Muscle of leg (tissue), 11 donors: Measurements from ENCODE around the gene PROM1. TPM values are rescaled to one million over a fixed set of nuclear protein-coding genes. Genes with fewer than 3 reads are reported as not detected.

ENCODE experiments used
- DNase-seq: peaks from one replicate; pipeline ENCODE4 v3.0.0; 2013
- H3K27ac ChIP-seq: one replicate; pipeline ENCODE4 v1.5.1; 2013; ENCODE audit warnings: mild to moderate bottlenecking, low read length, control low read depth
- H3K27me3 ChIP-seq: one replicate; pipeline ENCODE4 v1.6.1; 2013; ENCODE audit warnings: low read length; ENCODE audit not compliant: control insufficient read depth, insufficient read depth
- H3K36me3 ChIP-seq: one replicate; pipeline ENCODE4 v1.6.1; 2013; ENCODE audit warnings: low read length; ENCODE audit not compliant: control insufficient read depth, insufficient read depth
- H3K4me1 ChIP-seq: one replicate; pipeline ENCODE4 v1.6.1; 2013; ENCODE audit warnings: low read length; ENCODE audit not compliant: control insufficient read depth, insufficient read depth
- H3K4me3 ChIP-seq: one replicate; pipeline ENCODE4 v1.5.1; 2013; ENCODE audit warnings: low read length, control low read depth
- H3K9me3 ChIP-seq: replicated peaks from 2 replicates; pipeline ENCODE4 v1.6.1; 2013; ENCODE audit warnings: low read depth, low read length; ENCODE audit not compliant: control insufficient read depth
- WGBS: methylation state at CpG from one replicate; pipeline ENCODE4 v1.1.5; 2013; ENCODE audit warnings: missing lambda C conversion rate; ENCODE audit not compliant: insufficient coverage; 5-methylcytosine and 5-hydroxymethylcytosine counted together
- polyA plus RNA-seq, 8 donors: library from polyadenylated mRNA; unstranded; fragments of 120-200 nt; gene quantifications; one replicate each; pipeline versions ENCODE4 v1.2.1 to v1.2.3, GENCODE V29; 2013; ENCODE audit warnings: inconsistent platforms in 1 of 8, low replicate concordance in 1 of 8; ENCODE audit not compliant: insufficient read length in 8 of 8, insufficient read depth in 1 of 8
- total RNA-seq: library from RNA; stranded (reverse); fragments of 120-200 nt; gene quantifications from one replicate; pipeline ENCODE4 v1.2.4, GENCODE V29; 2013

The PROM1 gene
- total and polyA plus RNA-seq, 9 donors: 43.5 to 61.3 (median 47.9) TPM

DNA sequence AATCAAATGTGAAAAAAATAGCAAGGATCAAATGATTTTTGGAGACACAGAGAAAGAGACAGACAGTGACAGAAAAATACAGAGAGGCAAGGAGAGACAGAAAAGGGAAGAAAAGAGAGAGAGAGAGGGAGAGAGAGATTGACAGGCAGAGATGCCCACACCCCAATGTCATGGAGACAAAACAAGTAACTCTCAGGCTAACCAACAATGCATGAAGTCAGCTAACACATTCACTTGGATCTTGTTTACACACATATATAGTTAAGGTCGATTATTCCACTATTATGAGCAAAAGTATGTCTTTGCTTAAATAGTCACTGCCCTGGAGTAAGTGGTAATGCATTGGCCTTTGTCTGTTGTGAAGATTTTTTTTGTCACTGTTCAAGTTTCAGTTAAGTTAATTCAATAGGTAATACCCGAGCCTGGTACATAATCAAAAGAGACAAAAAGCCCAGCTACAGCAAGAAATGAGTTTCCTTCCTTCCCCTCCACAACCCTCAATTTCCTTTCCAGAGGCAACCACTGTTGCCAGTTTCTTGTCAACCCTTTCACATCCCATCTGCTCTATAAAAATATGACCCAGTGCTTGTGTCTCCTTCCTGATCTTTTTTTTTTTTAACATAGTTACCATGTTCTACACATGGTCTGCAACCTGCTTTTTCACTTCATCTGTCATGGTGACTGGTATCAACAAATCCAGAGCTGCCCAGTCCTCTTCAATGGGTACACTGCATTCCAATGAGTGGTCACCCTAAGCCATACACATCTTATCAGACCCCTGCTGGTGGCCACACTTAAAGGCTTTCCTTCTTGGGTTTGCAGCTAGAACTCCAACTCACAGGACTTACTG is 52.1 kb downstream of the PROM1 start:
- H3K9me3 ChIP-seq: no peaks in the 10 kb centered on the region
- 33% methylated on average over 1 of the region's 2 CpGs for WGBS
- H3K36me3 ChIP-seq: peaks cover 3% of the 10 kb centered on the region
- peak overlapping the region; percentile 40 for H3K27ac ChIP-seq
- no peak overlapping the region for H3K4me3 ChIP-seq
- peaks cover 5% of the 10 kb centered on the region for H3K4me1 ChIP-seq
- DNase-seq: no peak
- no peaks in the 10 kb centered on the region for H3K27me3 ChIP-seq

DNA sequence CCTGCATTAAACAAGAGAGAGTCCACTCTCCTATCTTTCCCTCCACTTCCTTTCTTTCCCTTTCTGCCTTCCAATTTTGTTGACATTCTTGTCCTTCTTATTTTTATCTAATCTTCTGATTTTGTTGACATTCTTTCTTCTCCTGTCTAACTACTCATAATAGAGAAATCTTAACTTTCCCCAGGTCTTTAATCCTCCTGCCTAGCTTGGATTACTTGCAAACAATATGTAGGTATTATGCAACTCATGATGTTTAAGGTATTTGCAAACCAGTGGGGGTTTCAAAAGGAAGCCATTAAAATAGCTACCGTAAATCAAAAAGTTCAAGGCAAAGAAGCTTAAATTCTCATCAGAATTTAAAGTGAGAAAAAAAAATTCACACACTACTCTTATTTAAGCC is 53.9 kb downstream of the PROM1 start:
- WGBS: no CpG with 5 or more reads among the region's 1 CpG

GRCh38 chr4:16029262-16029661 is 54.6 kb downstream of the PROM1 start:
- Histone ChIP-seq H3K4me1 (peaks cover 2% of the 10 kb centered on the region), H3K27me3 (no peaks in the 10 kb centered on the region), H3K36me3 (peaks cover 3% of the 10 kb centered on the region), H3K4me3 (no peak overlapping the region), H3K27ac (peak overlapping the region; percentile 59), H3K9me3 (no peaks in the 10 kb centered on the region)
- peak; percentile 85 for DNase-seq
- no CpG with 5 or more reads among the region's 4 CpGs for WGBS

More for the DNA sequence above, 53.9 kb downstream of the PROM1 start:
- Histone ChIP-seq H3K4me3 (no peak overlapping the region), H3K27me3 (no peaks in the 10 kb centered on the region), H3K4me1 (peaks cover 5% of the 10 kb centered on the region), H3K27ac (peak overlapping the region; percentile 59), H3K36me3 (peaks cover 3% of the 10 kb centered on the region), H3K9me3 (no peaks in the 10 kb centered on the region)
- no peak for DNase-seq

DNA sequence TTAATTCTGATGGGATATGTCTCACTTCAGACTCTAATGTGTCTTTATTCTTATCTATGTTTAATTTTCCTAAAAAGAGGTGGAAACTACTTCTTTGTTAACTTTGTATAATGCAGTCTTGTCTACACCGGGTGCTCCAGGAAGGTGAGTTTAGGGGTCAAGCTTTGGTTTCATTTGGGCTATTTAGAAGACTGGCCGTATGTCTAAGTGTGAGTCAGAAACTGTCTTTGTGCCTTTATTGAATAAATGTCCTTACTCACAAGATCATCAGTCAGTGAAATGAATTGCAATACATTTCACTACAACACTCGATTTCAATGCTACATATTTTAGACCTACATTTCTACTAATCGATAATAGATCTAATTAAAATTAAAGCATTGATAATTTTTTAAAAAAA is 56.2 kb downstream of the PROM1 start:
- H3K27me3 ChIP-seq: no peaks in the 10 kb centered on the region
- peaks cover 2% of the 10 kb centered on the region for H3K4me1 ChIP-seq
- no peak overlapping the region for H3K4me3 ChIP-seq
- H3K27ac ChIP-seq: no peak overlapping the region
- H3K36me3 ChIP-seq: peaks cover 11% of the 10 kb centered on the region
- DNase-seq: no peak
- WGBS: no CpG with 5 or more reads among the region's 4 CpGs
- H3K9me3 ChIP-seq: no peaks in the 10 kb centered on the region

DNA sequence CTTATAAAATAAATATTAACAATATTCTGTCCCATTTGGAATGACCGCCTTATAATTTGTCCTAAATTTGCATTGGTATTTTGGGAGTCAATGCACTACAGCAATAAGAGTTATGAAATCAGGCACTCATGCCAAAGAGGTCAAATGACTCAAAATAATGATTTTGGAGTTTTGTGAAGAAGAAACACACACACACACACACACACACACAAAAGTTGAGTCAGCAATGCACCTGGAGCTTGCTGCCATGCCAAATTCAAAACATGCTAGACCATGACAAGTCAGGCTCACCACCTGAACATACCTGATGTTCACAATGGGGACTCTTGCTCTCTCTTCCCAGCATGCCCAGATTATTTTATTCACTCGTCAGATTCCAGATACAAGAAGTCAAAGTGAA is 56.7 kb downstream of the PROM1 start:
- peaks cover 2% of the 10 kb centered on the region for H3K4me1 ChIP-seq
- no peaks in the 10 kb centered on the region for H3K27me3 ChIP-seq
- peaks cover 8% of the 10 kb centered on the region for H3K36me3 ChIP-seq
- H3K9me3 ChIP-seq: no peaks in the 10 kb centered on the region
- no peak for DNase-seq
- WGBS: no CpG with 5 or more reads among the region's 2 CpGs
- no peak overlapping the region for H3K4me3 ChIP-seq
- H3K27ac ChIP-seq: no peak overlapping the region

- H3K27ac ChIP-seq: no peak overlapping the region
- DNase-seq: peak; percentile 69
- no CpG with 5 or more reads among the region's 5 CpGs for WGBS
- no peaks in the 10 kb centered on the region for H3K27me3 ChIP-seq
- no peaks in the 10 kb centered on the region for H3K9me3 ChIP-seq
- peaks cover 7% of the 10 kb centered on the region for H3K36me3 ChIP-seq
- H3K4me1 ChIP-seq: peaks cover 2% of the 10 kb centered on the region
- no peak overlapping the region for H3K4me3 ChIP-seq
These were observed 57.6 kb downstream of the PROM1 start for GRCh38 chr4:16026160-16026761.

- no peaks in the 10 kb centered on the region for H3K27me3 ChIP-seq
- DNase-seq: no peak
- H3K4me1 ChIP-seq: peaks cover 2% of the 10 kb centered on the region
- no peak overlapping the region for H3K4me3 ChIP-seq
- H3K36me3 ChIP-seq: peaks cover 7% of the 10 kb centered on the region
- WGBS: 50% methylated on average over 2 of the region's 5 CpGs
- no peak overlapping the region for H3K27ac ChIP-seq
- H3K9me3 ChIP-seq: no peaks in the 10 kb centered on the region
These were observed 58.6 kb downstream of the PROM1 start for GRCh38 chr4:16025268-16025667.

GRCh38 chr4:16023776-16024408 is 59.9 kb downstream of the PROM1 start:
- WGBS: 88% methylated on average over 1 of the region's 10 CpGs
- Histone ChIP-seq H3K36me3 (peaks cover 9% of the 10 kb centered on the region), H3K27ac (peak overlapping the region; percentile 33), H3K27me3 (no peaks in the 10 kb centered on the region), H3K9me3 (no peaks in the 10 kb centered on the region), H3K4me3 (no peak overlapping the region), H3K4me1 (no peaks in the 10 kb centered on the region)
- DNase-seq: peak; percentile 64

DNA sequence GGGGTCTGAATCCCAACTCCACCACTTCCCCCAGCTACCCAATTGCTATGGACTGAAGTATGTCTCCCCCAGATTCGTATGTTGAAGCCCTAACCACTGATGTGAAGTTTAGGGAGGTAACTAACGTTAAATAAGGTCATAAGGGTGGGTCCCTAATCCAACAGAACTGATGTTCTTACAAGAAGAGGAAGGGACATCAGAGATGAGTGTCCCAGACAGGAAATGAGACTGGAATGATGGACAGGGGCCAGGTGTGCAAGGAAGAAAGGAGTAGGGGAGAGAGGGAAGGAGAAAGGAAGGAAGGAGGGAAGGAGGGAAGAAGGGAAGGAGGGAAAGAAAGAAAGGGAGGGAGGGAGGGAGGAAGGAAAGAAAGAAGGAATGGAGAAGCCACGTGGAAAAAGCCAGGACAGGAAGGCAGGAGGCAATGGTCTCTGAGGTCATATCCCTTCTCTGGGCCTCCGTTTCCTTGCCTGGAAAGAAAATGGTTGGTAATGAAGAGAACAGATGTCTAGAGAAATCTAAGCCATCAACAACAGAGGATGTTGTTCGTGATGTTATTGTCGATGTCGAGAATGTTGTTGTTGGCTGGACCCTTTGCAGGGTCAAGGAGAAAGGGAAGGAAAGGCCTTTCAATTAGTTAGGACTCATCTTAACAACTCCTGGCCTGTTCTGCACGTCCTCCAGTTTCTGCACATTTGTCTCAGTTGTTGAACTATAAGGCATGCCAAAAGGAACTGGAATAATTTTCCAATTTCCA is 61.8 kb downstream of the PROM1 start:
- peak overlapping the region; percentile 44 for H3K27ac ChIP-seq
- no peak overlapping the region for H3K4me3 ChIP-seq
- H3K9me3 ChIP-seq: no peaks in the 10 kb centered on the region
- DNase-seq: peak; percentile 53
- H3K27me3 ChIP-seq: no peaks in the 10 kb centered on the region
- 43% methylated on average over 4 of the region's 8 CpGs for WGBS
- H3K36me3 ChIP-seq: peaks cover 9% of the 10 kb centered on the region
- no peaks in the 10 kb centered on the region for H3K4me1 ChIP-seq

GRCh38 chr4:16019649-16020048 is 64.2 kb downstream of the PROM1 start:
- Histone ChIP-seq H3K4me1 (no peaks in the 10 kb centered on the region), H3K36me3 (peaks cover 12% of the 10 kb centered on the region), H3K4me3 (no peak overlapping the region), H3K27ac (no peak overlapping the region), H3K27me3 (no peaks in the 10 kb centered on the region), H3K9me3 (no peaks in the 10 kb centered on the region)
- 86% methylated on average over 1 of the region's 3 CpGs for WGBS
- DNase-seq: no peak
